Thoracic aorta (tissue), 2 donors: ENCODE results near the gene AMFR. TPM values are rescaled to one million over a fixed set of nuclear protein-coding genes. Genes with fewer than 3 reads are reported as not detected.

ENCODE experiments used
- ATAC-seq: fragments of 150-250 bp; one replicate; pipeline ENCODE4 v1.8.0; 2017; ENCODE audit warnings: low read depth; ENCODE audit not compliant: insufficient number of reproducible peaks, low FRiP score
- DNase-seq: peaks from one replicate; pipeline ENCODE4 v3.0.0-alpha.2; 2020; ENCODE audit warnings: low spot score
- H3K27ac ChIP-seq, 2 donors: fragments of 200-600 bp; sonication (generic); 1 replicate in 1 of 2; 2 replicates in 1 of 2; pipeline ENCODE4 v1.5.1; 2016; ENCODE audit warnings: mild to moderate bottlenecking in 2 of 2, moderate library complexity in 2 of 2
- H3K27me3 ChIP-seq: fragments of 200-600 bp; sonication (generic); replicated peaks from 2 replicates; pipeline ENCODE4 v1.6.0; 2016; ENCODE audit warnings: mild to moderate bottlenecking; ENCODE audit not compliant: insufficient read depth
- H3K36me3 ChIP-seq: fragments of 200-600 bp; sonication (generic); one replicate; pipeline ENCODE4 v1.5.1; 2016
- H3K4me1 ChIP-seq, 2 donors: fragments of 200-600 bp; sonication (generic); 1 replicate in 1 of 2; 2 replicates in 1 of 2; pipeline versions ENCODE4 v1.5.1 to v1.6.0; 2016; ENCODE audit warnings: low read depth in 2 of 2, mild to moderate bottlenecking in 1 of 2; ENCODE audit not compliant: control insufficient read depth in 1 of 2
- H3K4me3 ChIP-seq: fragments of 200-600 bp; sonication (generic); 2 replicates; pipeline ENCODE4 v1.5.1; 2016; ENCODE audit warnings: mild to moderate bottlenecking
- H3K9me3 ChIP-seq: fragments of 200-600 bp; sonication (generic); 2 replicates; pipeline ENCODE4 v1.5.1; 2016
- CTCF ChIP-seq: fragments of 200-600 bp; sonication (generic); IDR thresholded peaks from one replicate; pipeline ENCODE4 v1.5.1; 2019; ENCODE audit warnings: antibody characterized with exemption
- total RNA-seq, 2 donors: library from RNA; depleted of rRNA; stranded (reverse); fragments of >200 nt; gene quantifications; one replicate each; pipeline versions ENCODE4 v1.1.0 to v1.2.3, GENCODE V29; 2016

Gene AMFR
- total RNA-seq, 2 donors from 2014 or later, result 153 to 209 TPM

- peaks cover 52% of the 10 kb centered on the region for H3K36me3 ChIP-seq
- H3K27ac ChIP-seq, result no peak overlapping the region
- no peaks in the 10 kb centered on the region for H3K4me1 ChIP-seq
- ATAC-seq, result no peak
- no peak for DNase-seq
- H3K9me3 ChIP-seq, result no peaks in the 10 kb centered on the region
- H3K27me3 ChIP-seq, result no peaks in the 10 kb centered on the region
- TF ChIP-seq CTCF, result no peak
- no peak overlapping the region for H3K4me3 ChIP-seq
Observed at GRCh38 chr16:56363781-56364565, 61.4 kb downstream of the AMFR start.

- no peak for DNase-seq
- H3K36me3 ChIP-seq, result peaks cover 47% of the 10 kb centered on the region
Observed at GRCh38 chr16:56363181-56363716, 62.1 kb downstream of the AMFR start.

GRCh38 chr16:56362706-56363105 is 62.6 kb downstream of the AMFR start:
- Histone ChIP-seq H3K9me3 (no peaks in the 10 kb centered on the region), H3K27me3 (no peaks in the 10 kb centered on the region), H3K4me1 (no peaks in the 10 kb centered on the region), H3K27ac (no peak overlapping the region), H3K36me3 (peaks cover 42% of the 10 kb centered on the region), H3K4me3 (no peak overlapping the region)
- no peak for TF ChIP-seq CTCF
- DNase-seq (no peak), ATAC-seq (no peak)

More at GRCh38 chr16:56363181-56363716, 62.1 kb downstream of the AMFR start:
- no peak for TF ChIP-seq CTCF
- no peaks in the 10 kb centered on the region for H3K27me3 ChIP-seq
- H3K27ac ChIP-seq, result no peak overlapping the region
- H3K4me3 ChIP-seq, result no peak overlapping the region
- ATAC-seq, result no peak
- H3K4me1 ChIP-seq, result no peaks in the 10 kb centered on the region
- H3K9me3 ChIP-seq, result no peaks in the 10 kb centered on the region

- TF ChIP-seq CTCF, result no peak
- peaks cover 41% of the 10 kb centered on the region for H3K36me3 ChIP-seq
- DNase-seq (no peak), ATAC-seq (no peak)
- H3K4me3 ChIP-seq, result no peak overlapping the region
- H3K9me3 ChIP-seq, result no peaks in the 10 kb centered on the region
- no peak overlapping the region for H3K27ac ChIP-seq
- no peaks in the 10 kb centered on the region for H3K27me3 ChIP-seq
- H3K4me1 ChIP-seq, result peaks cover 0 to 4% of the 10 kb centered on the region in 2 donors
Observed at GRCh38 chr16:56362057-56362655, 63.2 kb downstream of the AMFR start.
